Amygdala (tissue), 56 donors: ENCODE data around the gene MCRIP2.
A peak's percentile ranks its signal among the peaks of the same experiment; 100 is the strongest.

Source experiments
- DNase-seq, 56 donors: peaks; one replicate each; lab custom pipeline; 2025; lab: John Stamatoyannopoulos, UW

Gene MCRIP2

GRCh38 chr16:646679-647172 is 5.1 kb downstream of the MCRIP2 start:
- DNase-seq = no peak

- peak in 4 of 56 donors; percentile 7 to 38 (median 28) for DNase-seq
Measured at GRCh38 chr16:647173-647902, 5.7 kb downstream of the MCRIP2 start.

GRCh38 chr16:648071-648780 is 6.6 kb downstream of the MCRIP2 start:
- DNase-seq = peak in 4 of 56 donors; percentile 12 to 35 (median 22)

- peak; percentile 63 to 97 (median 85) for DNase-seq
Measured at GRCh38 chr16:648781-649589, 7.4 kb downstream of the MCRIP2 start, which contains the start of gene WDR90. Gene WDR90, plus strand, starts transcription at chr16:649365. Its CDS starts 52 bp downstream, at chr16:649417.

- no peak for DNase-seq
Measured at GRCh38 chr16:649631-650030, 8.0 kb downstream of the MCRIP2 start.

- no peak for DNase-seq
Measured at GRCh38 chr16:651844-652243, 10.2 kb downstream of the MCRIP2 start.

- DNase-seq = no peak
Measured at GRCh38 chr16:652454-653305, 11.1 kb downstream of the MCRIP2 start.

- DNase-seq = no peak
Measured at GRCh38 chr16:654034-654433, 12.4 kb downstream of the MCRIP2 start.

- DNase-seq = no peak
Measured at GRCh38 chr16:657487-657886, 15.9 kb downstream of the MCRIP2 start.

- DNase-seq = no peak
Measured at GRCh38 chr16:658679-659571, 17.3 kb downstream of the MCRIP2 start.

- DNase-seq = no peak
Measured at GRCh38 chr16:659618-660017, 18.0 kb downstream of the MCRIP2 start.

- DNase-seq = no peak
Measured at GRCh38 chr16:660132-660458, 18.5 kb downstream of the MCRIP2 start.

- DNase-seq = peak in 55 of 56 donors; percentile 17 to 94 (median 77)
Measured at GRCh38 chr16:660459-661183, 19.0 kb downstream of the MCRIP2 start.

GRCh38 chr16:661184-661821 is 19.7 kb downstream of the MCRIP2 start:
- peak in 2 of 56 donors; percentile 24 to 61 for DNase-seq

- DNase-seq = no peak
Measured at GRCh38 chr16:662095-662494, 20.5 kb downstream of the MCRIP2 start.

GRCh38 chr16:662597-662996 is 21.0 kb downstream of the MCRIP2 start:
- DNase-seq = no peak

GRCh38 chr16:666572-666971 is 24.9 kb downstream of the MCRIP2 start:
- DNase-seq = no peak
